Activated CD4-positive, CD25-positive, alpha-beta regulatory T cell treated with anti-CD3 and anti-CD28 coated beads, Interleukin-2, amount 50 U/mL, for 72 hours (primary cell): Measurements from ENCODE around the gene LARP1.
"Not testable (repeated sequence)": the region's sequence is repeated elsewhere in the genome, so short reads cannot be mapped to it uniquely, and the experiment has no call there.

Experiments used
- DNase-seq: peaks from one replicate; pipeline ENCODE4 v3.0.0; 2021

Gene LARP1

GRCh38 chr5:154795235-154795596, 40.0 kb downstream of the LARP1 start:
- DNase-seq: no peak

- no peak for DNase-seq
These were observed 42.6 kb downstream of the LARP1 start for GRCh38 chr5:154797762-154798161.

DNA sequence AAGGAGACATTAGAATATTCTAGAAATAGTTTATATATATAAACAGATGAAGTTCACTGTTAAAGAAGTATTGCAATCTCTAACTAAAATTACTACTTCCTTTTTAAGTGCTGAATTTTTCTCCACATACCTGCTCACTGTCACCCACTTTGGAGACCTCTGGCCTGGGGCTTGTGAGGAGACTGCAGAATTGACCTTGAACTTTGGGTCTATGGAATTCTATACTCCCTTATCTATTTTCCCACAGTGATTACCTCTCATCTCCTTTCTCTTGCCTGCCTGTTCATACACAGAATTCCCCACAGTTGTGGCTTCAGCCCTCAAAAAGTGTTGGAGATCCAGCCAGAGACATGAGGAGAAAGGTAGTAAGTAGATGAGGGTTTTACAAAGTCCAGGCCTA, 45.4 kb downstream of the LARP1 start:
- DNase-seq: no peak

GRCh38 chr5:154801083-154801482, 45.9 kb downstream of the LARP1 start:
- no peak for DNase-seq

- no peak for DNase-seq
These were observed 46.9 kb downstream of the LARP1 start for GRCh38 chr5:154802050-154802449.

- no peak for DNase-seq
These were observed 51.0 kb downstream of the LARP1 start for GRCh38 chr5:154806176-154806575.

- no peak for DNase-seq
These were observed 56.1 kb downstream of the LARP1 start for GRCh38 chr5:154811239-154811638.

DNA sequence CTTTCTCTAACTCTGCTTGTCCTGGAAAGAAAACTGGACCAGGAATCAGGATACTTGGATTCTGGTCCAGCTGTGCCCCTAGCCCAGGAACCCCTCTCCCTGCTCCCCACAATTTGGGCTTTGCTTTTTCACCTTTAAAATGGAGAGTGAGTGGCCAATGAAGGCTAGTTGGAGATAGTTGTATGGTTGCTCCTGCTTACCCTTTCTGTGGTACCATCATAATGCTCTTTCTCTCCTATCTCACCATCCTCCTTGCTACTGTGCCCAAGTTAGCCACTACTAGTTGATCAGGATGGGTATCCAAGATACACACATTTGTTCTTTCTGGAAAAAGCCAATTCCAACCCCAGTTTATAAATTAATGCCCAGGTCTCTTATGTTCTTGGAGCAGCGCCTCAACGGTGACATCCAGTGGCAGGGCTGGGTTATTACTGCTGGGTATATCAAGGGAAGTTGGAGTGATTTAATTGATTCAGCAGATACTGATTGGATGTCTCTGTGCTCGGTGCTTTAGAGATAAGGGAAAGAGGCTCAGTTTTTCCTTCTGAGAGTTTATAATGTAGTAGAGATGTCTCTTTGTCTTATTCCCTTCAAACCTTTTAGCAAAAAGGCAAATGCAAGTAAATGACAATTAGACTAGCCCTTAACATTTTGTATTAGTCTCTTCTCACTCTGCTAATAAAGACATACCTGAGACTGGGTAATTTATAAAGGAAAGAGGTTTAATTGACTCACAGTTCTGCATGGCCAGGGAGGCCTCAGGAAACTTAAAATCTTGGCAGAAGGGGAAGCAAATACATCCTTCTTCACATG, 56.7 kb downstream of the LARP1 start:
- peak; percentile 54 for DNase-seq

- DNase-seq: no peak
These were observed 58.0 kb downstream of the LARP1 start for GRCh38 chr5:154813158-154813557.

GRCh38 chr5:154813736-154814135, 58.6 kb downstream of the LARP1 start:
- no peak for DNase-seq

DNA sequence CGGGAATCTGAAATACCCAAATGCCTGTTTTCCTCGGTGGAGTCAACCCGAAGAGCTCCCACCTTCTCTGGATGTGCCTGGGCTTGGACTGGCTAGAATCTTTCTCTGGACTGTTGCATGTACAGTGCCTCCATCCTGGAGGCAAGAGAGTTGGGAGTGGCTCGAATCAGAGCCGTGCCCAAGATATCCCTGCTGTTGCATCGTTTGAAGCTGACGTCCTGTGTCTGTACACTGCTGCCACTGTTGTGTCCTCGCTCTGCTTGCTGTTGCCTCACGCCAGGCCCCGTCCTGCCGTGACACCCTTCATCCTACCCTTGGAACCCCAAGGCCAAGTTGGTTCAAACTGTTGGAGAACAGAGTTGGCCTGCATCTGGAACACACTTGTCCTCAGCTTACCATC, 59.8 kb downstream of the LARP1 start:
- DNase-seq: no peak

GRCh38 chr5:154815684-154816247, 60.6 kb downstream of the LARP1 start:
- DNase-seq: no peak

- no peak for DNase-seq
These were observed 61.8 kb downstream of the LARP1 start for GRCh38 chr5:154816891-154817492.

DNA sequence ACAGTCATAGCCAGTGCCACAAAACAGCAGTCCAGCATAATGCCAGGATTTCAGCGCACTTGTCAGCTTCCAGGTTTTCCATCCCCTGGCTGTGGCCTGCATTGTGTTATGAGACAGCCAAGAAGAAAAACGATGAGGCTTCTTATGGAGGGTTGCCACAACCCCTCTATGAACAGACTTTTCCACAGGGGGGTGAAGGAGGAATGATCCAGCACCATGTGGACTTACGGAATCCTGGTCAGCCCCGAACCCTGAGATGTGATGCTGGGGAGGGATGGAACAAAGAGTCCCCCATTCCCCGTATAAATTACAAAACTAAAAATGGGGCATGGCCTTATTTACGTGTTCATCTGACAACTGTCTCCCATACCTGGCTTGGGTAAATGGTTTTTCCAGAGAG, 62.6 kb downstream of the LARP1 start:
- no peak for DNase-seq

GRCh38 chr5:154818471-154819116, 63.4 kb downstream of the LARP1 start:
- no peak for DNase-seq

DNA sequence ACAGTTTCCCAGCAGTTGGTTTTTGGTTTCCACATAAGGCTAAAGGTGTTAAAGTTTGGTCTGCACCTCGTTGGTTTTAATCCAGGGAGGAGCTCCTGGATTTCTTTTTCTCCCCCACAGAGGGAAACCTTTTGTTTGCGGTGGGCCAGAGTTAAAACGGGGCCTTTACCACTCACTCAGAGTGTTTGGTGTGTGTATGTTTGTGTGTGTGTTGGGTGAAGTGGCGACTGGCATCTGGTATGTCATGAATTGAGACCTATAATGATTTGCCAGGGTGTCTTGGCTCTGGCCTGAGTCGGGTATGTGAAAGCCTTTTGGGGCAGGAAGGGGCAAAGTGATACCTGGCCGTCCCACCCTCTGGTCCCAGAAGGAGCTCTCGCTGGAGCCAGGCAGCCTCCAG, 64.4 kb downstream of the LARP1 start:
- no peak for DNase-seq

GRCh38 chr5:154820383-154820782, 65.2 kb downstream of the LARP1 start:
- DNase-seq: no peak

DNA sequence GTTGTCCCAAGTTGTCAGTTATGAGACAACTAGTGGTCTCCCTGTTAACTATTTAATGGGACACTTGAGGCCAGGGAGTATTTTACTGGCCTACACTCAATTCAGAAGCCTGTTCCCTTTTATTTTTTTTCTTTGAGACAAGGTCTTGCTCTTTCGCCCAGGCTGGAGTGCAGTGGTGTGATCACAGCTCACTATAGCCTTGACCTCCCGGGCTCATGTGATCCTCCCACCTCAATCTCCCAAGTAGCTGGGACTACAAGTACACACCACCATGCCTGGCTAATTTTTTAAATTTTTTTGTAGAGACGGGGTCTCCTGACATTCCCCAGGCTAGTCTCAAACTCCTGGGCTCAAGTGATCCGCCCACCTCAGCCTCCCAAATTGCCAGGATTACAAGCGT, 67.7 kb downstream of the LARP1 start:
- DNase-seq: not testable (repeated sequence)

- DNase-seq: no peak
These were observed 68.4 kb downstream of the LARP1 start for GRCh38 chr5:154823605-154824004.

GRCh38 chr5:154824070-154824469, 68.9 kb downstream of the LARP1 start:
- DNase-seq: no peak

DNA sequence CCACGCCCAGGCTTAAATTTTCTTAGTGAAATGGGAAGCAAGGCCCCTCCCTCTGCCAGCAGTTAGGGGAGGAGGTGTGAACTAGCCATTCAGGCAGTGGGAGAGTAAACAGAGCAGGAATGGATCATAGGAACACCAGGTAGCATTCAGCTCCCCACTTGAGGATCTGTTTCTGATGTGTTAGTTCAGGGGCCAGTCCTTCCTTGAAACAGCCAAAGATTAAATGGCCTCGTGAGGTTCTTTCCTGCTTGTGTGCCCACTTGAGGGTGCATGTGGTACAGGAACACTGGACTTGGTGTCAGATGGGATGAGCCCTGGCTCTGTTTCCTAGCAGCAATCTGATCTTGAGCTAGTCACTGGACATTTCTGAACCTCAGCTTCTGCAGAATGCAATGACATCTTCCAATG, 74.0 kb downstream of the LARP1 start:
- DNase-seq: no peak

- no peak for DNase-seq
These were observed 74.5 kb downstream of the LARP1 start for GRCh38 chr5:154829589-154830218.

DNA sequence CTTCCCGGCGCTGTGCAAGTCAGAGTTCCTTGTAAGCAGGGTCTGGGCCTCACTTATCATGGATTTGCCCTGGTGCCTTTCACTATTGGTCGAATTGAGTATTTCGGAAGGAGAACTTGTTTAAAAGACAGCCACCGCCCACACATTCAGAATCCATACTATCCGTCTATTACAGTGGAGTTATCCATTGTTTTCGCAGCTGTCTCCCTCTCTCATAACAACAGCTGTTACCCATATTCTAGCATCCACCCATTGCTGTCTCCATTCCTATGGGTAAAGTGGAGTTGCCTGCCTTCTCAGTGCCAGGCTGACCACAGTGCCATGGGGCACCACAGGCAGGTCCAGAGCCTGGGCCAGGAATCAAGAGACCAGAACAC, 75.0 kb downstream of the LARP1 start:
- no peak for DNase-seq

GRCh38 chr5:154830596-154830995, 75.4 kb downstream of the LARP1 start:
- DNase-seq: no peak
